Small intestine (tissue), 7 donors: ENCODE results near the gene HTT. TPM values are rescaled to one million over a fixed set of nuclear protein-coding genes. Genes with fewer than 3 reads are reported as not detected.

Experiments used
- DNase-seq, 2 donors: peaks; one replicate each; pipeline versions ENCODE4 v3.0.0 to v3.0.0-alpha.2; 2013
- FAIRE-seq: peaks from 2 replicates; lab custom pipeline; 2012; peaks lifted over from hg19 to GRCh38; lab: Jason Lieb, UNC
- H3K27ac ChIP-seq, 3 donors: one replicate each; pipeline ENCODE4 v1.5.1; 2013; ENCODE audit warnings: low read length in 2 of 3, mild to moderate bottlenecking in 2 of 3, control low read depth in 1 of 3, inconsistent platforms in 1 of 3, low read depth in 1 of 3, moderate library complexity in 1 of 3
- H3K27me3 ChIP-seq, 3 donors: one replicate each; pipeline ENCODE4 v1.6.1; 2013; ENCODE audit warnings: low read length in 3 of 3, inconsistent platforms in 1 of 3; ENCODE audit not compliant: control insufficient read depth in 3 of 3, insufficient read depth in 3 of 3
- H3K36me3 ChIP-seq, 3 donors: one replicate each; pipeline ENCODE4 v1.6.1; 2013; ENCODE audit warnings: low read length in 3 of 3, inconsistent platforms in 1 of 3, low read depth in 1 of 3, mild to moderate bottlenecking in 1 of 3, moderate library complexity in 1 of 3; ENCODE audit not compliant: control insufficient read depth in 3 of 3, insufficient read depth in 2 of 3
- H3K4me1 ChIP-seq, 3 donors: one replicate each; pipeline ENCODE4 v1.6.1; 2013; ENCODE audit warnings: low read length in 2 of 3, inconsistent platforms in 1 of 3, low read depth in 1 of 3, mild to moderate bottlenecking in 1 of 3, moderate library complexity in 1 of 3; ENCODE audit not compliant: control insufficient read depth in 3 of 3, insufficient read depth in 2 of 3
- H3K4me3 ChIP-seq, 3 donors: one replicate each; pipeline ENCODE4 v1.5.1; 2013; ENCODE audit warnings: low read length in 3 of 3, control low read depth in 1 of 3, inconsistent platforms in 1 of 3, low read depth in 1 of 3, mild to moderate bottlenecking in 1 of 3, moderate library complexity in 1 of 3
- H3K9me3 ChIP-seq, 2 donors: one replicate each; pipeline ENCODE4 v1.6.1; 2013; ENCODE audit warnings: low read depth in 1 of 2, low read length in 1 of 2; ENCODE audit not compliant: control insufficient read depth in 2 of 2, insufficient read depth in 1 of 2
- WGBS, 3 donors: extraction: QIAGEN DNeasy Blood & Tissue Kit; methylation state at CpG; one replicate each; pipeline ENCODE4 v1.1.7; 2013; 5-methylcytosine and 5-hydroxymethylcytosine counted together
- polyA plus RNA-seq, 4 donors: library from polyadenylated mRNA; stranded (reverse) in 3 of 4; unstranded in 1 of 4; fragments of 200-250 nt in 3 of 4; fragments of 120-200 nt in 1 of 4; gene quantifications; one replicate each; pipeline versions ENCODE4 v1.2.1 to v1.2.3, GENCODE V29; 2013
- donor health status: healthy with polysubstance abuse.
- donor health status: control.
- donor health status: control.
- donor health status: Bipolar disorder and iron deficiency.
- donor health status: healthy.

Gene HTT
- polyA plus RNA-seq, 4 donors, result 10.3 to 28.8 (median 14.8) TPM

DNA sequence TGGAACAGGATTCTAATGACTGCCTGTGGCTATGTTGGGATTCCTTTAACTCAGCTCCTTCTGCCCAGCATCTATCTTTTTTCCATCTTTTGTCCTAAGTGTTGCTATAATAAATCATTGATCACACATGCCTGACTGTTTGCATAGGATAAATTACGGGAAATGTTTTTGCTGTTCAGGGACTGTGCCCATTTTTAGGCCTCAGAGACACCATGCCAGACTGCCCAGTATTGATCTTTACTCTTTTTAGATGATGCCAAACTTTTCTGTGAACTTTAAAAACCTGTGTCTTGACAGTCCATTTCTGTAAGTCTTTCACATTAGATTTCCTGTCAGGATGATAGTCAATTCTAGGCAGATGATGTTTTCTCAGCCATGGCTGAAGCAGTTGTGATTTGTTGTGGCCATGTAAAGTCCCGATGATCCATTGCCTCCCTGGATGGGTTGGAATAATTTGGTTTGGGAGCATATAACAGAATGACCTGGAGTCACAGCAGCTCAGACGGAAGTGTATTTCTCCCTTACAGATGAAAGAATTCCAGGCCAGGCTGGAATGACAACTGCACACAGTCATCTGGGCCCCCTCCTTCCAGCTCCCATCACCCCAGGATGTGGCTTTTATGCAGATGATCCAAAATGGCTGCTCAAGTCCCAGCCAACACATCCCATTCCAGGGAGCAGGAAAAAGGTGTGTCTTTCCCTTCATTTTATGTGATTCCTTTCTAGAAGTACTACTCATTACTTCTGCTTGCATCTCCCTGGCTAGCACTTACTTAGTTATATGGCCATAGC is 3.6 kb upstream of the HTT start:
- WGBS, 3 donors, result 83 to 87% (median 84%) methylated on average over 3 of the region's 3 CpGs
- Histone ChIP-seq H3K27me3 (no peaks in the 10 kb centered on the region), H3K9me3 (peaks cover 0 to 5% of the 10 kb centered on the region in 2 donors), H3K4me1 (peaks cover 2 to 7% (median 2%) of the 10 kb centered on the region in 3 donors), H3K4me3 (no peak overlapping the region), H3K27ac (no peak overlapping the region), H3K36me3 (no peaks in the 10 kb centered on the region)
- FAIRE-seq (no peak), DNase-seq (no peak)

DNA sequence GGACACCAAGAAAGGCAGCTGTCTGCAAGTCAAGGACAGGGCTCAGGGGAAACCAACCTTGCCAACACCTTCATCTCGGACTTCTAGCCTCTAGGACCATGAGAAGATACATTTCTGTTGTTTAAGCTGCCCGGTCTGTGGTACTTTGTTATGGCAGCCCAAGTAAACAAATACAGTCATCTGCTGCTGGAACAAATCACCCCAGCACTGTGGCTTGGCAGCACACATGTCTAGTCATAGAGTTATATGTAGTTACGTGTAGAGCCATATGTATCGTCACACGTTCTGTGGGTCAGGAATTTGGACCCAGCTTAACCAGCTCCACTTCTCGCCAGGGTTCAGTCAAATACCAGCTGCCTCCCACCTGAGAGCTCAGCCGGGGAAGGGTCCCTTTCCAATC is 2.7 kb upstream of the HTT start:
- Histone ChIP-seq H3K27me3 (no peaks in the 10 kb centered on the region), H3K27ac (no peak overlapping the region), H3K4me1 (peaks cover 4 to 16% (median 5%) of the 10 kb centered on the region in 3 donors), H3K4me3 (no peak overlapping the region), H3K9me3 (no peaks in the 10 kb centered on the region), H3K36me3 (no peaks in the 10 kb centered on the region)
- FAIRE-seq (no peak), DNase-seq (no peak)
- 83 to 84% (median 84%) methylated on average over 7 of the region's 7 CpGs for WGBS, 3 donors

DNA sequence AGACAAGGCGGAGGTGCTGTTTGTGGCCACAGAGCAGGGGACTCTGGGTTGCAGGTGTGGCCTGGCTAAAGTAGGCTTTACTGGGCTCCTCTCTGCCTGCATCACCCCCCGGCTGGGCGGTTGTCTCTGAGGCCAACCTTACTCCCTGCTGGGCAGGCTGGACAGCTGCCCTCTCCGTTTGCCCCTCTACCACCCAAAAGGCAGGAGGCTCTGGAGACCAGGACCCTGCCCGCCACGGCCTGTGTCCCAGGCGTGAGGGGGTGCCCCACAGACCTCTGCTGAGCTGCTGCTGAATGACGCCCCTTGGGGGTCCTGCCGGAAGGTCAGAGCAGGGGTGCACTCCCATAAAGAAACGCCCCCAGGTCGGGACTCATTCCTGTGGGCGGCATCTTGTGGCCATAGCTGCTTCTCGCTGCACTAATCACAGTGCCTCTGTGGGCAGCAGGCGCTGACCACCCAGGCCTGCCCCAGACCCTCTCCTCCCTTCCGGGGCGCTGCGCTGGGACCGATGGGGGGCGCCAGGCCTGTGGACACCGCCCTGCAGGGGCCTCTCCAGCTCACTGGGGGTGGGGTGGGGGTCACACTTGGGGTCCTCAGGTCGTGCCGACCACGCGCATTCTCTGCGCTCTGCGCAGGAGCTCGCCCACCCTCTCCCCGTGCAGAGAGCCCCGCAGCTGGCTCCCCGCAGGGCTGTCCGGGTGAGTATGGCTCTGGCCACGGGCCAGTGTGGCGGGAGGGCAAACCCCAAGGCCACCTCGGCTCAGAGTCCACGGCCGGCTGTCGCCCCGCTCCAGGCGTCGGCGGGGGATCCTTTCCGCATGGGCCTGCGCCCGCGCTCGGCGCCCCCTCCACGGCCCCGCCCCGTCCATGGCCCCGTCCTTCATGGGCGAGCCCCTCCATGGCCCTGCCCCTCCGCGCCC is 1.1 kb upstream of the HTT start:
- H3K9me3 ChIP-seq, result no peaks in the 10 kb centered on the region
- no peaks in the 10 kb centered on the region for H3K36me3 ChIP-seq
- peaks cover 4 to 19% (median 5%) of the 10 kb centered on the region in 3 donors for H3K4me1 ChIP-seq
- no peaks in the 10 kb centered on the region for H3K27me3 ChIP-seq
- peak overlapping the region; percentile 38 to 62 (median 50) for H3K27ac ChIP-seq
- 9 to 13% (median 11%) methylated on average over 38 to 54 of the region's 54 CpGs for WGBS, 3 donors
- H3K4me3 ChIP-seq, result peak overlapping the region; percentile 45 to 65 (median 54)
- FAIRE-seq (no peak), DNase-seq (peak in 1 of 2 donors; percentile 21)

DNA sequence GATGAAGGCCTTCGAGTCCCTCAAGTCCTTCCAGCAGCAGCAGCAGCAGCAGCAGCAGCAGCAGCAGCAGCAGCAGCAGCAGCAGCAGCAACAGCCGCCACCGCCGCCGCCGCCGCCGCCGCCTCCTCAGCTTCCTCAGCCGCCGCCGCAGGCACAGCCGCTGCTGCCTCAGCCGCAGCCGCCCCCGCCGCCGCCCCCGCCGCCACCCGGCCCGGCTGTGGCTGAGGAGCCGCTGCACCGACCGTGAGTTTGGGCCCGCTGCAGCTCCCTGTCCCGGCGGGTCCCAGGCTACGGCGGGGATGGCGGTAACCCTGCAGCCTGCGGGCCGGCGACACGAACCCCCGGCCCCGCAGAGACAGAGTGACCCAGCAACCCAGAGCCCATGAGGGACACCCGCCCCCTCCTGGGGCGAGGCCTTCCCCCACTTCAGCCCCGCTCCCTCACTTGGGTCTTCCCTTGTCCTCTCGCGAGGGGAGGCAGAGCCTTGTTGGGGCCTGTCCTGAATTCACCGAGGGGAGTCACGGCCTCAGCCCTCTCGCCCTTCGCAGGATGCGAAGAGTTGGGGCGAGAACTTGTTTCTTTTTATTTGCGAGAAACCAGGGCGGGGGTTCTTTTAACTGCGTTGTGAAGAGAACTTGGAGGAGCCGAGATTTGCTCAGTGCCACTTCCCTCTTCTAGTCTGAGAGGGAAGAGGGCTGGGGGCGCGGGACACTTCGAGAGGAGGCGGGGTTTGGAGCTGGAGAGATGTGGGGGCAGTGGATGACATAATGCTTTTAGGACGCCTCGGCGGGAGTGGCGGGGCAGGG is 568 bp downstream of the HTT start:
- 0 to 1% (median 0%) methylated on average over 24 to 60 of the region's 60 CpGs for WGBS, 3 donors
- H3K4me1 ChIP-seq, result peaks cover 4 to 19% (median 5%) of the 10 kb centered on the region in 3 donors
- DNase-seq (peak; percentile 61 to 82), FAIRE-seq (no peak)
- no peaks in the 10 kb centered on the region for H3K9me3 ChIP-seq
- no peaks in the 10 kb centered on the region for H3K36me3 ChIP-seq
- H3K27ac ChIP-seq, result peak overlapping the region; percentile 83 to 99 (median 87)
- H3K27me3 ChIP-seq, result no peaks in the 10 kb centered on the region
- peak overlapping the region; percentile 84 to 95 (median 86) for H3K4me3 ChIP-seq

DNA sequence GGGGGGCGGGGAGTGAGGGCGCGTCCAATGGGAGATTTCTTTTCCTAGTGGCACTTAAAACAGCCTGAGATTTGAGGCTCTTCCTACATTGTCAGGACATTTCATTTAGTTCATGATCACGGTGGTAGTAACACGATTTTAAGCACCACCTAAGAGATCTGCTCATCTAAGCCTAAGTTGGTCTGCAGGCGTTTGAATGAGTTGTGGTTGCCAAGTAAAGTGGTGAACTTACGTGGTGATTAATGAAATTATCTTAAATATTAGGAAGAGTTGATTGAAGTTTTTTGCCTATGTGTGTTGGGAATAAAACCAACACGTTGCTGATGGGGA is 1.1 kb downstream of the HTT start:
- Histone ChIP-seq H3K9me3 (no peaks in the 10 kb centered on the region), H3K27ac (peak overlapping the region; percentile 19 to 99 (median 83)), H3K4me1 (peaks cover 4 to 19% (median 5%) of the 10 kb centered on the region in 3 donors), H3K36me3 (no peaks in the 10 kb centered on the region), H3K4me3 (peak overlapping the region in 2 of 3 donors; percentile 84 to 95), H3K27me3 (no peaks in the 10 kb centered on the region)
- no peak for DNase-seq
- WGBS, 3 donors, result 0 to 1% (median 1%) methylated on average over 6 to 8 of the region's 8 CpGs
- no peak for FAIRE-seq

DNA sequence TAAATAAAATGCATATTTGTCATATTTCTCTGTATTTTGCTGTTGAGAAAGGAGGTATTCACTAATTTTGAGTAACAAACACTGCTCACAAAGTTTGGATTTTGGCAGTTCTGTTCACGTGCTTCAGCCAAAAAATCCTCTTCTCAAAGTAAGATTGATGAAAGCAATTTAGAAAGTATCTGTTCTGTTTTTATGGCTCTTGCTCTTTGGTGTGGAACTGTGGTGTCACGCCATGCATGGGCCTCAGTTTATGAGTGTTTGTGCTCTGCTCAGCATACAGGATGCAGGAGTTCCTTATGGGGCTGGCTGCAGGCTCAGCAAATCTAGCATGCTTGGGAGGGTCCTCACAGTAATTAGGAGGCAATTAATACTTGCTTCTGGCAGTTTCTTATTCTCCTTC is 3.3 kb downstream of the HTT start:
- peaks cover 4 to 19% (median 5%) of the 10 kb centered on the region in 3 donors for H3K4me1 ChIP-seq
- no peaks in the 10 kb centered on the region for H3K36me3 ChIP-seq
- H3K27me3 ChIP-seq, result no peaks in the 10 kb centered on the region
- H3K4me3 ChIP-seq, result no peak overlapping the region
- 49 to 68% (median 61%) methylated on average over 2 of the region's 2 CpGs for WGBS, 3 donors
- no peaks in the 10 kb centered on the region for H3K9me3 ChIP-seq
- FAIRE-seq (no peak), DNase-seq (peak in 1 of 2 donors; percentile 38)
- no peak overlapping the region for H3K27ac ChIP-seq

DNA sequence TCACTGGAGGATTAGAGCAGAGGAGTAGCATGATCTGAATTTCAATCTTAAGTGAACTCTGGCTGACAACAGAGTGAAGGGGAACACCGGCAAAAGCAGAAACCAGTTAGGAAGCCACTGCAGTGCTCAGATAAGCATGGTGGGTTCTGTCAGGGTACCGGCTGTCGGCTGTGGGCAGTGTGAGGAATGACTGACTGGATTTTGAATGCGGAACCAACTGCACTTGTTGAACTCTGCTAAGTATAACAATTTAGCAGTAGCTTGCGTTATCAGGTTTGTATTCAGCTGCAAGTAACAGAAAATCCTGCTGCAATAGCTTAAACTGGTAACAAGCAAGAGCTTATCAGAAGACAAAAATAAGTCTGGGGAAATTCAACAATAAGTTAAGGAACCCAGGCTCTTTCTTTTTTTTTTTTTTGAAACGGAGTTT is 5.2 kb downstream of the HTT start:
- 79 to 86% (median 81%) methylated on average over 6 of the region's 6 CpGs for WGBS, 3 donors

More for the DNA sequence above, 5.2 kb downstream of the HTT start:
- Histone ChIP-seq H3K9me3 (no peaks in the 10 kb centered on the region), H3K4me3 (no peak overlapping the region), H3K27me3 (no peaks in the 10 kb centered on the region), H3K27ac (no peak overlapping the region), H3K4me1 (peaks cover 4 to 22% (median 5%) of the 10 kb centered on the region in 3 donors), H3K36me3 (no peaks in the 10 kb centered on the region)
- DNase-seq, result no peak
- no peak for FAIRE-seq
